ENCODE results near the gene NR6A1. TPM values are rescaled to one million over a fixed set of nuclear protein-coding genes. Genes with fewer than 3 reads are reported as not detected.

Gene NR6A1
- polyA plus RNA-seq, 2 of the 4 experiments (the other 2 are of a cell fraction) = 1.7 to 3.3 TPM

DNA sequence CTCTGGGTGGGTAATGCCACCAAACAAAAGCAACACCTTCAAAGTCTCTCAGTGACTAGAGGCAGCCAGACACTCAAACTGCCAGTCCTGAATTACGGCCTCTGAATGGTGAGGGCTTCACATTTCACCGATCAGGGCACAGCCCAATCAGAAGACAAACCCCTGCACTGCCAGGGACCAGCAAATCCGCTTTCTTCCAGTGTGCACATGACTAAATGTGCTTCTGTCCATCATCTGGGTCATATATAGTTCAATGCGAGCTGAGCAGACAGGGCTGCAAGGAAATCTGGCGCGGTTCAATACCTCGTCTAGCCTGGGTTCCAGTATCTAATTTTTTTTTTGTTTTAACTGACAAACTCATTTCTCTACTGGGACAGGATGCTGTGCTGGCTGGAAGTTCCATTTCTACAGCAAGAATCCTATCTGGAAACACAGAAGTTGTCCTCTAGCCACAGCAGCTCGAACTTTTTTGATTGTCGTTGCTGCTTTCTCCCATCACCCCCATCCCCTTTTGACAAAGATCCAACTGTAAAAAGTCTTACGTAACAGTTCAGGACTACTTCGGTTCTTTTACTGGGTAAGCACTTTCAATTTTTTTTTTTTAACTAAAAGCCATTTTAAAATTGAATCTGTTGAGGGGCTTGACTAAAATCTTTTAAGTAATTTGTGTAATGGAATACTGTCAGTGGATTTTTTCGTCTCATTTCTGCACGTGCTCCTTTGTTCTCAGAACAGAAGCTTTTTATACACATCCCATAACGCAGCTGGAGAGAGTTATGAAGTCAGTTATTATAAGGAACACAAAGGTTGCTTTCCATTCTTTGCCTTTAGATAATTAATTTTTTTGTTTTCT lies 112.7 kb downstream of the NR6A1 start (continued):
- TF ChIP-seq, protein P1, sequence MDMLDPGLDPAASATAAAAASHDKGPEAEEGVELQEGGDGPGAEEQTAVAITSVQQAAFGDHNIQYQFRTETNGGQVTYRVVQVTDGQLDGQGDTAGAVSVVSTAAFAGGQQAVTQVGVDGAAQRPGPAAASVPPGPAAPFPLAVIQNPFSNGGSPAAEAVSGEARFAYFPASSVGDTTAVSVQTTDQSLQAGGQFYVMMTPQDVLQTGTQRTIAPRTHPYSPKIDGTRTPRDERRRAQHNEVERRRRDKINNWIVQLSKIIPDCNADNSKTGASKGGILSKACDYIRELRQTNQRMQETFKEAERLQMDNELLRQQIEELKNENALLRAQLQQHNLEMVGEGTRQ (IDR thresholded peaks at IDR 0.05) = peak; percentile 88
- TF ChIP-seq CBX2 (IDR thresholded peaks at IDR 0.05; ENCODE audit: borderline replicate concordance, low read depth) = no peak
- TF ChIP-seq CEBPB (IDR thresholded peaks at IDR 0.05) = peak; percentile 58 to 90; a peak in 3 of 4 replicates
- no peak for TF ChIP-seq ESRRA (IDR thresholded peaks at IDR 0.05; ENCODE audit: borderline replicate concordance, low read length)
- TF ChIP-seq ZNF302 (CRISPR knock-in tag; IDR thresholded peaks at IDR 0.05) = no peak
- TF ChIP-seq SMC3 (IDR thresholded peaks at IDR 0.05) = no peak
- no peak for TF ChIP-seq KDM5A (IDR thresholded peaks at IDR 0.05)
- TF ChIP-seq MYC (IDR thresholded peaks at IDR 0.05; ENCODE audit: borderline replicate concordance, low read length) = 0 out of 2 replicates have a peak, but pooled peaks have one; percentile 31
- TF ChIP-seq MAFK (IDR thresholded peaks at IDR 0.05; ENCODE audit: partially characterized antibody) = peak; percentile 1
- TF ChIP-seq TFCP2L1 (CRISPR knock-in tag; IDR thresholded peaks at IDR 0.05) = no peak

DNA sequence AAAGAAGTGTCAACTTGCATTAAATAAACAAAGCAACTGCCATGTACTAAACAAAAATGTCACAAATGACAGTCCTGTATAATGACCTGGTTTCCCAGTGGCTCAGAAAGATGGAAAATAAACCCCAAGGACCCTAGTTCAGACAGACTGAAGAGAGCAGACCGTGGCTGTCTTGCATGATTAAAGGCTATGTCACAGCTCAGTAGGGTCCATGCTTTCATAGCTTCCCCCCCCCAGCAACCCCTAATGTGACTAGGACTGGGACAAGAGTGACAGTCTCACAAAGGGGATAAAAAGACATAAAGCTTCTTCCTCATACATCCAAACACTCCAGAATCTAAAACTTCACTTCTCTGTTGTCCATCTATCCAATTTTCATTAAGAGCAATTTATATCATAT lies 113.6 kb downstream of the NR6A1 start:
- peaks cover 35% of the 10 kb centered on the region for H3K4me1 ChIP-seq
- FAIRE-seq (no peak), DNase-seq (ENCODE audit: low read depth in 1 of 2, low spot score in 1 of 2) (no peak), ATAC-seq (no peak)
- WGBS (ENCODE audit: missing lambda C conversion rate) = 48% methylated on average over 1 of the region's 1 CpG
- H3K9me3 ChIP-seq = no peaks in the 10 kb centered on the region
- TF ChIP-seq, protein P1 (IDR thresholded peaks at IDR 0.05) = no peak
- no peak for TF ChIP-seq HOXB13 (CRISPR knock-in tag; IDR thresholded peaks at IDR 0.05; ENCODE audit: low read depth)
- no peak for TF ChIP-seq RFX5 (IDR thresholded peaks at IDR 0.05)
- TF ChIP-seq PHF8 (IDR thresholded peaks at IDR 0.05; ENCODE audit: borderline replicate concordance, low read depth) = no peak
- TF ChIP-seq ZSCAN20 (CRISPR knock-in tag; IDR thresholded peaks at IDR 0.05) = no peak
- TF ChIP-seq, protein P2, sequence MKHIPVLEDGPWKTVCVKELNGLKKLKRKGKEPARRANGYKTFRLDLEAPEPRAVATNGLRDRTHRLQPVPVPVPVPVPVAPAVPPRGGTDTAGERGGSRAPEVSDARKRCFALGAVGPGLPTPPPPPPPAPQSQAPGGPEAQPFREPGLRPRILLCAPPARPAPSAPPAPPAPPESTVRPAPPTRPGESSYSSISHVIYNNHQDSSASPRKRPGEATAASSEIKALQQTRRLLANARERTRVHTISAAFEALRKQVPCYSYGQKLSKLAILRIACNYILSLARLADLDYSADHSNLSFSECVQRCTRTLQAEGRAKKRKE (CRISPR knock-in tag; IDR thresholded peaks at IDR 0.05; ENCODE audit: low read depth) = no peak
- TF ChIP-seq EHF (CRISPR knock-in tag; IDR thresholded peaks at IDR 0.05) = no peak
- TF ChIP-seq HDAC2 (IDR thresholded peaks at IDR 0.05) = no peak
- TF ChIP-seq, protein P3, sequence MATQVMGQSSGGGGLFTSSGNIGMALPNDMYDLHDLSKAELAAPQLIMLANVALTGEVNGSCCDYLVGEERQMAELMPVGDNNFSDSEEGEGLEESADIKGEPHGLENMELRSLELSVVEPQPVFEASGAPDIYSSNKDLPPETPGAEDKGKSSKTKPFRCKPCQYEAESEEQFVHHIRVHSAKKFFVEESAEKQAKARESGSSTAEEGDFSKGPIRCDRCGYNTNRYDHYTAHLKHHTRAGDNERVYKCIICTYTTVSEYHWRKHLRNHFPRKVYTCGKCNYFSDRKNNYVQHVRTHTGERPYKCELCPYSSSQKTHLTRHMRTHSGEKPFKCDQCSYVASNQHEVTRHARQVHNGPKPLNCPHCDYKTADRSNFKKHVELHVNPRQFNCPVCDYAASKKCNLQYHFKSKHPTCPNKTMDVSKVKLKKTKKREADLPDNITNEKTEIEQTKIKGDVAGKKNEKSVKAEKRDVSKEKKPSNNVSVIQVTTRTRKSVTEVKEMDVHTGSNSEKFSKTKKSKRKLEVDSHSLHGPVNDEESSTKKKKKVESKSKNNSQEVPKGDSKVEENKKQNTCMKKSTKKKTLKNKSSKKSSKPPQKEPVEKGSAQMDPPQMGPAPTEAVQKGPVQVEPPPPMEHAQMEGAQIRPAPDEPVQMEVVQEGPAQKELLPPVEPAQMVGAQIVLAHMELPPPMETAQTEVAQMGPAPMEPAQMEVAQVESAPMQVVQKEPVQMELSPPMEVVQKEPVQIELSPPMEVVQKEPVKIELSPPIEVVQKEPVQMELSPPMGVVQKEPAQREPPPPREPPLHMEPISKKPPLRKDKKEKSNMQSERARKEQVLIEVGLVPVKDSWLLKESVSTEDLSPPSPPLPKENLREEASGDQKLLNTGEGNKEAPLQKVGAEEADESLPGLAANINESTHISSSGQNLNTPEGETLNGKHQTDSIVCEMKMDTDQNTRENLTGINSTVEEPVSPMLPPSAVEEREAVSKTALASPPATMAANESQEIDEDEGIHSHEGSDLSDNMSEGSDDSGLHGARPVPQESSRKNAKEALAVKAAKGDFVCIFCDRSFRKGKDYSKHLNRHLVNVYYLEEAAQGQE (IDR thresholded peaks at IDR 0.05) = no peak
- no peak for TF ChIP-seq ZFP36 (IDR thresholded peaks at IDR 0.05; ENCODE audit: borderline replicate concordance, partially characterized antibody)
- H3K4me2 ChIP-seq = peak overlapping the region; percentile 80
- ChIA-PET POLR2A (no interaction called here), CTCF (interaction anchor here (1.0 to 10.8 kb wide), 4 partner anchors 31 to 53 kb away, joined by 3 to 73 read pairs (median 20); no protein-coding TSS in a partner anchor)
- no peak overlapping the region for H3K4me3 ChIP-seq
- H3K27ac ChIP-seq = peak overlapping the region; percentile 86 to 88

Measured in A549 (cell line).